Activated CD4-positive, CD25-positive, alpha-beta regulatory T cell (primary cell): ENCODE measurements around the gene EPO.
"Not testable (repeated sequence)": the region's sequence is repeated elsewhere in the genome, so short reads cannot be mapped to it uniquely, and the experiment has no call there.

ENCODE experiments used
- DNase-seq, 4 experiments: peaks; one replicate each; lab custom pipeline; 2025; lab: John Stamatoyannopoulos, UW

Gene EPO

GRCh38 chr7:100682991-100683658 lies 37.1 kb upstream of the EPO start:
- no peak for DNase-seq

- no peak for DNase-seq
These were observed 36.4 kb upstream of the EPO start for GRCh38 chr7:100683659-100684533.

GRCh38 chr7:100684534-100685042 lies 35.7 kb upstream of the EPO start:
- no peak for DNase-seq

- no peak for DNase-seq
These were observed 35.1 kb upstream of the EPO start for GRCh38 chr7:100685049-100685605.

- DNase-seq, result no peak
These were observed 34.6 kb upstream of the EPO start for GRCh38 chr7:100685631-100686145.

- DNase-seq, result no peak
These were observed 34.0 kb upstream of the EPO start for GRCh38 chr7:100686201-100686821.

- DNase-seq, result no peak
These were observed 33.5 kb upstream of the EPO start for GRCh38 chr7:100686822-100687211.

GRCh38 chr7:100687261-100687660 lies 33.0 kb upstream of the EPO start:
- DNase-seq, result no peak

- no peak for DNase-seq
These were observed 32.4 kb upstream of the EPO start for GRCh38 chr7:100687751-100688300.

- DNase-seq, result no peak
These were observed 31.9 kb upstream of the EPO start for GRCh38 chr7:100688326-100688860.

- no peak for DNase-seq
These were observed 30.8 kb upstream of the EPO start for GRCh38 chr7:100689230-100690135.

- DNase-seq, result peak; percentile 60 to 78 (median 70)
These were observed 28.3 kb upstream of the EPO start for GRCh38 chr7:100691676-100692577.

GRCh38 chr7:100692578-100692961 lies 27.7 kb upstream of the EPO start:
- no peak for DNase-seq

- no peak for DNase-seq
These were observed 26.8 kb upstream of the EPO start for GRCh38 chr7:100693312-100694097.

- DNase-seq, result peak; percentile 49 to 70 (median 63)
These were observed 26.0 kb upstream of the EPO start, which contains the start of gene GIGYF1 for GRCh38 chr7:100694098-100694745. Gene GIGYF1 (minus strand): TSS chr7:100694250. CDS start chr7:100688238, 6,012 bp downstream.

- no peak for DNase-seq
These were observed 24.1 kb upstream of the EPO start for GRCh38 chr7:100696123-100696521.

GRCh38 chr7:100699018-100699417 lies 21.2 kb upstream of the EPO start:
- DNase-seq, result no peak

GRCh38 chr7:100701089-100701488 lies 19.2 kb upstream of the EPO start:
- DNase-seq, result not testable (repeated sequence)
